B cell (primary cell): ENCODE data around the gene PLEKHH2. TPM values are rescaled to one million over a fixed set of nuclear protein-coding genes. Genes with fewer than 3 reads are reported as not detected.
"Not testable (repeated sequence)": the region's sequence is repeated elsewhere in the genome, so short reads cannot be mapped to it uniquely, and the experiment has no call there.

Experiments used
- ATAC-seq: fragments of 200-7000 bp; cut with Tn5 transposase; one replicate; pipeline ENCODE4 v1.10.0; 2021; ENCODE audit warnings: low read depth, mild to moderate bottlenecking, moderate number of reproducible peaks, moderate library complexity
- CTCF ChIA-PET: fragments of 350-600 bp; sonication (Branson Sonifier 250); formaldehyde crosslinking; loops from one replicate; lab custom pipeline; 2021; ENCODE audit warnings: antibody characterized with exemption, inconsistent platforms; lab: Charles Lee
- POLR2A ChIA-PET: fragments of 350-600 bp; sonication (Branson Sonifier 250); formaldehyde crosslinking; loops from one replicate; lab custom pipeline; 2021; ENCODE audit warnings: antibody characterized with exemption; lab: Charles Lee
- DNase-seq: peaks from one replicate; pipeline ENCODE4 v3.0.0; 2013
- H2AFZ ChIP-seq: 2 replicates; pipeline ENCODE4 v1.6.1; 2012; ENCODE audit warnings: mild to moderate bottlenecking, low read depth, low read length; ENCODE audit not compliant: insufficient read depth, poor library complexity, severe bottlenecking
- H3K27ac ChIP-seq, 2 donors: 1 replicate in 1 of 2; 2 replicates in 1 of 2; pipeline ENCODE4 v1.5.1; 2012 to 2013; ENCODE audit warnings: low read length in 2 of 2, mild to moderate bottlenecking in 2 of 2, moderate library complexity in 1 of 2
- H3K27me3 ChIP-seq, 4 experiments: fragments of 200-600 bp in 1 of 4; sonication (generic) in 1 of 4; replicated peaks in 1 of 4; 1 replicate in 2 of 4; 2 replicates in 2 of 4; pipeline versions ENCODE4 v1.6.1 to v1.7.0; 2013 to 2016; ENCODE audit warnings: low read length in 3 of 4, mild to moderate bottlenecking in 2 of 4, mixed read lengths in 1 of 4, moderate library complexity in 1 of 4; ENCODE audit not compliant: insufficient read depth in 4 of 4, control insufficient read depth in 3 of 4; ENCODE audit errors: control extremely low read depth in 1 of 4
- H3K36me3 ChIP-seq, 2 experiments: replicated peaks in 1 of 2; 1 replicate in 1 of 2; 2 replicates in 1 of 2; pipeline versions ENCODE4 v1.6.1 to v1.7.1; 2013; ENCODE audit warnings: low read length in 1 of 2; ENCODE audit not compliant: insufficient read depth in 2 of 2, control insufficient read depth in 1 of 2; ENCODE audit errors: control extremely low read depth in 1 of 2, extremely low read depth in 1 of 2
- H3K4me1 ChIP-seq, 2 donors: fragments of 200-600 bp in 1 of 2; sonication (generic) in 1 of 2; 1 replicate in 1 of 2; 2 replicates in 1 of 2; pipeline versions ENCODE4 v1.5.1 to v1.6.1; 2013 to 2017; ENCODE audit warnings: low read length in 2 of 2; ENCODE audit not compliant: control insufficient read depth in 2 of 2, insufficient read depth in 2 of 2
- H3K4me2 ChIP-seq: replicated peaks from 2 replicates; pipeline ENCODE3; 2012; ENCODE audit warnings: mild to moderate bottlenecking, low read depth, low read length; ENCODE audit not compliant: poor library complexity, severe bottlenecking
- H3K4me3 ChIP-seq, 5 experiments: fragments of 200-600 bp in 1 of 5; sonication (generic) in 1 of 5; 1 replicate in 3 of 5; 2 replicates in 2 of 5; pipeline versions ENCODE4 v1.5.1 to v1.7.0; 2011 to 2016; ENCODE audit warnings: low read length in 4 of 5, mild to moderate bottlenecking in 4 of 5, low read depth in 2 of 5, control low read depth in 1 of 5, moderate library complexity in 1 of 5; ENCODE audit not compliant: insufficient read depth in 1 of 5; ENCODE audit errors: control extremely low read depth in 1 of 5, extremely low read depth in 1 of 5
- H3K79me2 ChIP-seq: fragments of 200-600 bp; sonication (generic); one replicate; pipeline ENCODE4 v1.6.0; 2016; ENCODE audit warnings: low read length; ENCODE audit not compliant: control insufficient read depth, insufficient read depth
- H3K9ac ChIP-seq: fragments of 200-600 bp; sonication (generic); 2 replicates; pipeline ENCODE4 v1.6.1; 2017; ENCODE audit warnings: mild to moderate bottlenecking, low read length, moderate library complexity
- H3K9me3 ChIP-seq, 3 donors: one replicate each; pipeline versions ENCODE4 v1.6.1 to v1.7.1; 2013; ENCODE audit warnings: low read length in 2 of 3; ENCODE audit not compliant: control insufficient read depth in 2 of 3, insufficient read depth in 1 of 3; ENCODE audit errors: control extremely low read depth in 1 of 3
- H4K20me1 ChIP-seq: 2 replicates; pipeline ENCODE4 v1.6.0; 2012; ENCODE audit warnings: mild to moderate bottlenecking, low read length; ENCODE audit not compliant: insufficient read depth, control insufficient read depth, poor library complexity, severe bottlenecking
- H3K27ac Mint-ChIP-seq: one replicate; pipeline ENCODE4 v1.8.0; 2021; ENCODE audit warnings: mixed read lengths
- H3K27me3 Mint-ChIP-seq: one replicate; pipeline ENCODE4 v1.8.0; 2021; ENCODE audit warnings: mixed read lengths
- H3K4me1 Mint-ChIP-seq: one replicate; pipeline ENCODE4 v1.8.0; 2021; ENCODE audit warnings: mixed read lengths
- H3K4me3 Mint-ChIP-seq: one replicate; pipeline ENCODE4 v1.8.0; 2021; ENCODE audit warnings: mixed read lengths
- H3K9me3 Mint-ChIP-seq: one replicate; pipeline ENCODE4 v1.8.0; 2022; ENCODE audit warnings: mixed read lengths; ENCODE audit not compliant: insufficient read depth
- EZH2 ChIP-seq: IDR thresholded peaks from 2 replicates; pipeline ENCODE4 v1.6.1; 2012; ENCODE audit warnings: borderline replicate concordance, low read depth, mild to moderate bottlenecking, moderate library complexity, low read length; ENCODE audit not compliant: insufficient read depth, poor library complexity, severe bottlenecking
- WGBS: methylation state at CpG from one replicate; pipeline ENCODE4 v1.1.5; 2013; ENCODE audit warnings: missing lambda C conversion rate; ENCODE audit not compliant: insufficient coverage; 5-methylcytosine and 5-hydroxymethylcytosine counted together
- intact Hi-C: fragments of 100-400 bp; cut with micrococcal nuclease; formaldehyde crosslinking; loops from one replicate; pipeline ENCODE4 v1.10.0; 2022
- polyA plus RNA-seq: library from polyadenylated mRNA; depleted of rRNA; stranded (reverse); fragments of >200 nt; gene quantifications from 2 replicates; pipeline ENCODE4 v1.2.3, GENCODE V29; 2012
- total RNA-seq, 2 donors: library from RNA; stranded (reverse); fragments of 120-200 nt in 1 of 2; gene quantifications; 1 replicate in 1 of 2; 2 replicates in 1 of 2; pipeline versions ENCODE4 v1.2.3 to v1.2.4, GENCODE V29; 2013 to 2022
- TF ChIP-seq, protein P1 (sequence below): fragments of 200-600 bp; IDR thresholded peaks from one replicate; pipeline ENCODE4 v1.8.0; 2022; ENCODE audit warnings: antibody characterized with exemption, mild to moderate bottlenecking

PLEKHH2 gene
- total and polyA plus RNA-seq, 2 donors (not counting 1 experiment from before 2014, with no cell fraction given) = 0.17 to 0.19 TPM

DNA sequence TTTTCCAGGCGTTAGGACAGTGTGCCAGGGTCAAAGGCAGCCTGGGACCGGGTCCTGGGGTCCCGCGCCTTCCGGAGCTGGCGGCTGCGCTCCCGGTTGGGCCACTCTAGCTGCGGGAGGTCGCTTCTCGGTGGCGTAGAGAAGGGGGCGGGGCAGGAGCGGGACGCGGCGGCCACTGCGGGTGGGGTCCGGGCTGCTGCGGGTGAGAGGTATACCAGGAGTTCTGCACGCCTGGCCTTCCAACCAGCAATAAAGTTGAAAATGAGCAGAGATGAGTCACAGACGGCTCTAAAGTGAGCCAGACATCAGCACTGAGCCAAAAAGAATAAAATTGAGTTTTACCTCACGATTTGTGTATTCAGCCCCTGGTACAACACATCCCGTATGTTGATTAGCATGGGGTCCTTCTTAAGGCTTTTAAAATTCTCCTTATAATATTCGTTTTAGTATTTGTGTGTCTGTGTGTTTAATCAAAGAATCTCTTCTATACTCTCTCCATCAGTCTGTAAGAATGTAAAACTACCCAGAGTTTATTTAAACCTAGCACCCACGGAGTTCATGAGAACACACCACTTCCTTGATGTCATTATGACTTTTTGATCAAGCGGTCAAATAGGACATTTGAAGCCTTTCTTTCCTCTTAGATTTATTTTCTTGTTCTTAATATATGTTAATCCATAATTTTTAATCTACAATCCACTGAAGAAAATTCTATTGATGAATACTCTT lies 39.4 kb downstream of the PLEKHH2 start, which contains the start of gene C1GALT1C1L:
Gene C1GALT1C1L (minus strand): TSS at position 108 of the 729 bp plus-strand sequence. CDS start 107 bp downstream, at position 1.
- Histone ChIP-seq H2AFZ (peak within 1 kb of the TSS; percentile 64), H3K27ac (no peak within 1 kb of the TSS), H3K4me2 (peak within 1 kb of the TSS; percentile 56), H3K9me3 (peaks cover 3 to 8% (median 4%) of the 10 kb centered on the region in 3 donors), H3K9ac (peak within 1 kb of the TSS; percentile 53), H3K27me3 (peaks cover 0 to 12% (median 7%) of the 10 kb centered on the region in 4 experiments), H3K79me2 (no peaks in the 10 kb centered on the region), H3K36me3 (no peaks in the 10 kb centered on the region), H3K4me3 (peak within 1 kb of the TSS in 4 of 5 experiments; percentile 24 to 46 (median 42)), H4K20me1 (no peaks in the 10 kb centered on the region), H3K4me1 (peaks cover 4% of the 10 kb centered on the region in 2 donors)
- 12% methylated on average over 22 of the region's 27 CpGs for WGBS
- Mint-ChIP-seq H3K9me3 (no peaks in the 10 kb centered on the region), H3K27me3 (peaks cover 38% of the 10 kb centered on the region), H3K4me3 (peak within 1 kb of the TSS; percentile 23), H3K27ac (no peak within 1 kb of the TSS), H3K4me1 (peaks cover 2% of the 10 kb centered on the region)
- ATAC-seq (no peak), DNase-seq (peak; percentile 14)
- CTCF ChIA-PET = no interaction called here
- no peak for TF ChIP-seq EZH2
- TF ChIP-seq, protein P1, sequence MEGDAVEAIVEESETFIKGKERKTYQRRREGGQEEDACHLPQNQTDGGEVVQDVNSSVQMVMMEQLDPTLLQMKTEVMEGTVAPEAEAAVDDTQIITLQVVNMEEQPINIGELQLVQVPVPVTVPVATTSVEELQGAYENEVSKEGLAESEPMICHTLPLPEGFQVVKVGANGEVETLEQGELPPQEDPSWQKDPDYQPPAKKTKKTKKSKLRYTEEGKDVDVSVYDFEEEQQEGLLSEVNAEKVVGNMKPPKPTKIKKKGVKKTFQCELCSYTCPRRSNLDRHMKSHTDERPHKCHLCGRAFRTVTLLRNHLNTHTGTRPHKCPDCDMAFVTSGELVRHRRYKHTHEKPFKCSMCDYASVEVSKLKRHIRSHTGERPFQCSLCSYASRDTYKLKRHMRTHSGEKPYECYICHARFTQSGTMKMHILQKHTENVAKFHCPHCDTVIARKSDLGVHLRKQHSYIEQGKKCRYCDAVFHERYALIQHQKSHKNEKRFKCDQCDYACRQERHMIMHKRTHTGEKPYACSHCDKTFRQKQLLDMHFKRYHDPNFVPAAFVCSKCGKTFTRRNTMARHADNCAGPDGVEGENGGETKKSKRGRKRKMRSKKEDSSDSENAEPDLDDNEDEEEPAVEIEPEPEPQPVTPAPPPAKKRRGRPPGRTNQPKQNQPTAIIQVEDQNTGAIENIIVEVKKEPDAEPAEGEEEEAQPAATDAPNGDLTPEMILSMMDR = no peak
- POLR2A ChIA-PET = no interaction called here
- intact Hi-C loops = no loop called here

DNA sequence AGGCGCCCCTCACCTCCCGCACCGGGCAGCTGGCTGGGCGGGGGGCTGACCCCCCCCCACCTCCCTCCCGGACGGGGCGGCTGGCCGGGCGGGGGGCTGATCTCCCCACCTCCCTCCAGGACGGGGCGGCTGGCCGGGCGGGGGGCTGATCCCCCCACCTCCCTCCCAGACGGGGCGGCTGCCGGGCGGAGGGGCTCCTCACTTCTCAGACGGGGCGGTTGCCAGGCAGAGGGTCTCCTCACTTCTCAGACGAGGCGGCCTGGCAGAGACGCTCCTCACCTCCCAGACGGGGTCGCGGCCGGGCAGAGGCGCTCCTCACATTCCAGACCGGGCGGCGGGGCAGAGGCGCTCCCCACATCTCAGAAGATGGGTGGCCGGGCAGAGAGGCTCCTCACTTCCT lies 40.7 kb downstream of the PLEKHH2 start:
- H2AFZ ChIP-seq, H3K4me3 Mint-ChIP-seq, H3K27ac Mint-ChIP-seq, intact Hi-C loops, H3K4me3 ChIP-seq, H3K27ac ChIP-seq, ATAC-seq, H4K20me1 ChIP-seq, H3K9me3 Mint-ChIP-seq, CTCF ChIA-PET, H3K9ac ChIP-seq, H3K4me2 ChIP-seq, H3K36me3 ChIP-seq, H3K9me3 ChIP-seq, POLR2A ChIA-PET, H3K4me1 Mint-ChIP-seq, H3K4me1 ChIP-seq, H3K79me2 ChIP-seq, DNase-seq: not testable (repeated sequence)
- H3K27me3 Mint-ChIP-seq = peaks cover 28% of the 10 kb centered on the region
- peaks cover 0 to 12% (median 7%) of the 10 kb centered on the region in 4 experiments for H3K27me3 ChIP-seq
- WGBS = 98% methylated on average over 15 of the region's 32 CpGs
